ENCODE results near the gene ATP9B.

- TF ChIP-seq ZNF274 (IDR thresholded peaks at IDR 0.05; ENCODE audit: low read depth, low read length) (no peak), POLR2A (IDR thresholded peaks at IDR 0.05; ENCODE audit: borderline replicate concordance, extremely low read depth, insufficient read depth, insufficient read length) (no peak), EZH2 (IDR thresholded peaks at IDR 0.05) (no peak)
Observed at GRCh38 chr18:79067611-79068010, 1.6 kb upstream of the ATP9B start.

Measured in HCT116 (cell line).